Esophagus muscularis mucosa (tissue), 4 donors: Measurements from ENCODE around the gene DNASE1L2. TPM values are rescaled to one million over a fixed set of nuclear protein-coding genes. Genes with fewer than 3 reads are reported as not detected.

Experiments used
- DNase-seq: peaks from one replicate; pipeline ENCODE4 v3.0.0-alpha.2; 2017; ENCODE audit errors: extremely low spot score
- H3K27ac ChIP-seq, 4 donors: fragments of 200-600 bp; sonication (generic); replicated peaks in 1 of 4; 1 replicate in 3 of 4; 2 replicates in 1 of 4; pipeline ENCODE4 v1.5.1; 2016 to 2019; ENCODE audit warnings: mild to moderate bottlenecking in 1 of 4
- H3K27me3 ChIP-seq, 4 donors: fragments of 200-600 bp; sonication (generic); one replicate each; pipeline versions ENCODE4 v1.5.1 to v1.6.0; 2016 to 2019
- H3K36me3 ChIP-seq, 4 donors: fragments of 200-600 bp; sonication (generic); one replicate each; pipeline ENCODE4 v1.5.1; 2016 to 2019
- H3K4me1 ChIP-seq, 4 donors: fragments of 200-600 bp; sonication (generic); one replicate each; pipeline ENCODE4 v1.5.1; 2016 to 2019
- H3K4me3 ChIP-seq, 4 donors: fragments of 200-600 bp; sonication (generic); 1 replicate in 2 of 4; 2 replicates in 2 of 4; pipeline ENCODE4 v1.5.1; 2016 to 2019; ENCODE audit warnings: mild to moderate bottlenecking in 4 of 4, moderate library complexity in 1 of 4
- H3K9me3 ChIP-seq, 4 donors: fragments of 200-600 bp; sonication (generic); 1 replicate in 3 of 4; 2 replicates in 1 of 4; pipeline ENCODE4 v1.5.1; 2016 to 2019
- CTCF ChIP-seq, 3 experiments: fragments of 200-600 bp in 2 of 3; fragments of 450-650 bp in 1 of 3; sonication (generic) in 2 of 3; IDR thresholded peaks; one replicate each; pipeline ENCODE4 v1.5.1; 2017 to 2019; ENCODE audit warnings: antibody characterized with exemption in 3 of 3, mild to moderate bottlenecking in 2 of 3, moderate library complexity in 1 of 3
- EP300 ChIP-seq: sonication (generic); formaldehyde crosslinking; IDR thresholded peaks from one replicate; pipeline ENCODE4 v1.6.1; 2017; ENCODE audit warnings: antibody characterized with exemption
- POLR2A ChIP-seq: fragments of 450-650 bp; IDR thresholded peaks from one replicate; pipeline ENCODE4 v1.6.1; 2017; ENCODE audit warnings: antibody characterized with exemption, moderate library complexity, mild to moderate bottlenecking, low read depth
- POLR2AphosphoS5 ChIP-seq, 2 donors: sonication (generic); formaldehyde crosslinking; IDR thresholded peaks; one replicate each; pipeline ENCODE4 v1.6.1; 2017; ENCODE audit warnings: antibody characterized with exemption in 2 of 2
- WGBS: methylation state at CpG from one replicate; pipeline ENCODE4 v1.1.5; 2018; 5-methylcytosine and 5-hydroxymethylcytosine counted together
- intact Hi-C: fragments of 100-400 bp; cut with DNase I; formaldehyde crosslinking; loops from one replicate; pipeline ENCODE4 v1.15.1; 2023
- total RNA-seq, 4 donors: library from RNA; depleted of rRNA; stranded (reverse); fragments of >200 nt; gene quantifications; one replicate each; pipeline versions ENCODE4 v1.1.0 to v1.2.1, GENCODE V29; 2016

DNASE1L2 gene
- total RNA-seq, 4 donors from 2014 or later: 0.50 to 0.86 (median 0.67) TPM

- 86% methylated on average over 19 of the region's 24 CpGs for WGBS
- Histone ChIP-seq H3K27ac (no peak overlapping the region), H3K9me3 (no peaks in the 10 kb centered on the region), H3K36me3 (peaks cover 11 to 92% (median 68%) of the 10 kb centered on the region in 4 donors), H3K4me1 (no peaks in the 10 kb centered on the region), H3K4me3 (no peak overlapping the region), H3K27me3 (no peaks in the 10 kb centered on the region)
- intact Hi-C loops: no loop called here
- DNase-seq: no peak
- TF ChIP-seq POLR2AphosphoS5 (IDR thresholded peaks at IDR 0.05) (no peak), CTCF (IDR thresholded peaks at IDR 0.05) (no peak), EP300 (no peak), POLR2A (no peak)
These were observed 44.8 kb downstream of the DNASE1L2 start for GRCh38 chr16:2280981-2281542.

DNA sequence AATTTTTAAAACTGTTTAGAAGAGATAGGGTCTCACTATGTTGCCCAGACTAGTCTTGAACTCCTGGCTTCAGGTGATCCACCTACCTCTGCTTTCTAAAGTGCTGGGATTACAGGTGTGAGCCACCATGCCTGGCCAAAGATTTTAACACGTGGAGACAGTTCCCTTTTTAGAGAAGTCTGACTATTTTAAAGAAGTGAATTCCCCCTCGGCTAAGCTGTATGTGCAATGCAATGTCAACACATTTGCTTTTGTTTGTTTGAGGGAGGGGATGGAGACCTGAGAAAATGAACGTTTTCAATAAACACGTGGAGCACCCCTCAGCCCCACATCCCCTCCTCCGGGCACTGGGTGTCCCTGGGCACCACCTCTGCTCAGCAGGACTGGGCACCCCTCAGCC, 46.0 kb downstream of the DNASE1L2 start:
- no peak overlapping the region for H3K27ac ChIP-seq
- intact Hi-C loops: no loop called here
- WGBS: 73% methylated on average over 5 of the region's 5 CpGs
- H3K4me3 ChIP-seq: no peak overlapping the region
- H3K9me3 ChIP-seq: no peaks in the 10 kb centered on the region
- H3K36me3 ChIP-seq: peaks cover 13 to 92% (median 76%) of the 10 kb centered on the region in 4 donors
- no peak for DNase-seq
- H3K27me3 ChIP-seq: no peaks in the 10 kb centered on the region
- no peaks in the 10 kb centered on the region for H3K4me1 ChIP-seq
- TF ChIP-seq CTCF (IDR thresholded peaks at IDR 0.05) (no peak), EP300 (no peak), POLR2AphosphoS5 (IDR thresholded peaks at IDR 0.05) (no peak), POLR2A (no peak)

DNA sequence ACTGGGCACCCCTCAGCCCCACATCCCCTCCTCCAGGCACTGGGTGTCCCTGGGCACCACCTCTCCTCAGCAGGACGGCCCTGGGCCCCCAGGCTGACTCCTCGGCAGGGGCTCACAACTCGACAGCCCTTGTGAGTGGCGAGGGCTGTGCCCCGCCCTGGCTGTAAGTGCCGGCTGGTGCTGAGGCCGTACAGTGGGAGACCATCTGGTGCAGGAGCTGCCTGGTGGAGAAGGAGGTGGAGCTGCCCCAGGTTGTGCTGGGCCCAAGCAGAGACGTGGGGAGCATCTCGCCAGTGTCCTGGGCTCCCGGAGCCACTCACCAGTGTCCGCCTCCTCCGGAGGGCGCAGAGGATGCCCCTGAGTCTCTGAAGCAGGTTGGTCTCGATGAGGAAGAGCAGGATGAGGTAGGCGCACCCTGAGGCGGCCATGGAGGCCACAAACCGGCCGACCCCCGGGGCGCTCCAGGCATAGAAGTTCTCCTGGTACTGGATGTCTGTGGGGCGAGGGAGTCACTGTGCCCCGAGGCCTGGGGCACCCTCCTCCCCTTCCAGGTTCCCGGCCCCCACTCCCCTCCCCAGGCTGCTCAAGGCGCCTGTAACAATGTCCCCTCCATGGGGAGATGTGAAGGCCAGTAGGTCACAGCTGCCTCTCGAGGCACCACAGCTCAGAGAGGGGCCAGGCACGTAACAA, 46.8 kb downstream of the DNASE1L2 start:
- H3K9me3 ChIP-seq: no peaks in the 10 kb centered on the region
- H3K4me1 ChIP-seq: no peaks in the 10 kb centered on the region
- intact Hi-C loops: no loop called here
- 88% methylated on average over 16 of the region's 26 CpGs for WGBS
- no peak overlapping the region for H3K4me3 ChIP-seq
- peaks cover 11 to 92% (median 74%) of the 10 kb centered on the region in 4 donors for H3K36me3 ChIP-seq
- TF ChIP-seq POLR2AphosphoS5 (IDR thresholded peaks at IDR 0.05) (no peak), POLR2A (no peak), EP300 (no peak), CTCF (IDR thresholded peaks at IDR 0.05) (no peak)
- DNase-seq: no peak
- no peak overlapping the region for H3K27ac ChIP-seq
- H3K27me3 ChIP-seq: no peaks in the 10 kb centered on the region

DNA sequence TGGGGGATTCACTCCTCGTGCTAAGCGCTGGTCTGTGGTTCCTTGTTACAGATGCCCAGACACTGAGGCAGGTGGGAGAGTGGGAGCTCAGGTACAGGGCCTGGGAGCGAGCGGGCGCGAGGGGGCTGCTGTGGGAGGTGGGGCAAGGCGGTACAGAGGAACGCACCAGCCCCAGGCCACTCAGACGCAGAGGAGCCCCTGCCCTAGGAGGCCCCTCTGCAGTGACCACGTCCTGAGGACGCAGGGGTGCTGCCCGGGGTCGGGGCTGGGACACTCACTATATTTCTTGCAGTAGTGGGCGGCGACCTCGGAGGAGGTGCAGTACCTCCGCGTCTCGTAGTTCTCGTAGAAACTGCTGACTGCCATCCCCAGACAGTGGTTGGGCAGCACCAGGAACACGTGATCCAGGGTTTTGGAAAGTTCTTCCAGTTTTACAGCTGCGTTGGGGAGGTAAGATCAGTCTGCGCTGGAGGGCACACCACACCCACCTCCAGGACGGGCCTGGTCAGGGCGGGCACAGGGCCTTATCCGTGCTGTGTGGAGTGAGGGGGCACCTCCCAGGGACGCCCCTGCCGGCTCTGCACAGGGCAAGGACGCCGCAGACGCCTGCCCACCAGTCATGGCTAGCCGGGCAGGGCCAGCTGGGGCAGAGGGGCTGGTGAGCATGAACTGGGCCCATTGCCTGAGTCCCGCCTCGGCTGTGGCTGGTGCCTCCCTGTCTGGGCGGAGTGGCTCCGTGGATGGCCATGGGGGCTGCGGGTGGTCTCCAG, 47.9 kb downstream of the DNASE1L2 start:
- no peaks in the 10 kb centered on the region for H3K27me3 ChIP-seq
- H3K4me3 ChIP-seq: no peak overlapping the region
- 89% methylated on average over 20 of the region's 37 CpGs for WGBS
- no peak for DNase-seq
- intact Hi-C loops: no loop called here
- no peaks in the 10 kb centered on the region for H3K9me3 ChIP-seq
- H3K4me1 ChIP-seq: no peaks in the 10 kb centered on the region
- no peak overlapping the region for H3K27ac ChIP-seq
- no peak for TF ChIP-seq EP300
- TF ChIP-seq POLR2A: no peak
- no peak for TF ChIP-seq CTCF (IDR thresholded peaks at IDR 0.05)
- TF ChIP-seq POLR2AphosphoS5 (IDR thresholded peaks at IDR 0.05): no peak
- H3K36me3 ChIP-seq: peaks cover 11 to 92% (median 77%) of the 10 kb centered on the region in 4 donors
